Tibial nerve (tissue), 4 donors: ENCODE measurements around the gene FBXW8.

Experiments used
- EP300 ChIP-seq, 2 donors: sonication (generic); formaldehyde crosslinking; IDR thresholded peaks; one replicate each; pipeline ENCODE4 v1.6.1; 2017; ENCODE audit warnings: antibody characterized with exemption in 2 of 2, mild to moderate bottlenecking in 1 of 2
- POLR2A ChIP-seq, 2 donors: fragments of 450-650 bp; IDR thresholded peaks; one replicate each; pipeline ENCODE4 v1.6.1; 2017; ENCODE audit warnings: antibody characterized with exemption in 2 of 2, mild to moderate bottlenecking in 2 of 2, moderate library complexity in 2 of 2
- TF ChIP-seq, protein P1 (sequence below), 5 experiments: fragments of 200-600 bp in 3 of 5; fragments of 450-650 bp in 2 of 5; sonication (generic) in 3 of 5; IDR thresholded peaks; one replicate each; pipeline ENCODE4 v1.5.1; 2016 to 2019; ENCODE audit warnings: antibody characterized with exemption in 5 of 5, mild to moderate bottlenecking in 3 of 5, moderate library complexity in 2 of 5

- TF ChIP-seq, protein P1, sequence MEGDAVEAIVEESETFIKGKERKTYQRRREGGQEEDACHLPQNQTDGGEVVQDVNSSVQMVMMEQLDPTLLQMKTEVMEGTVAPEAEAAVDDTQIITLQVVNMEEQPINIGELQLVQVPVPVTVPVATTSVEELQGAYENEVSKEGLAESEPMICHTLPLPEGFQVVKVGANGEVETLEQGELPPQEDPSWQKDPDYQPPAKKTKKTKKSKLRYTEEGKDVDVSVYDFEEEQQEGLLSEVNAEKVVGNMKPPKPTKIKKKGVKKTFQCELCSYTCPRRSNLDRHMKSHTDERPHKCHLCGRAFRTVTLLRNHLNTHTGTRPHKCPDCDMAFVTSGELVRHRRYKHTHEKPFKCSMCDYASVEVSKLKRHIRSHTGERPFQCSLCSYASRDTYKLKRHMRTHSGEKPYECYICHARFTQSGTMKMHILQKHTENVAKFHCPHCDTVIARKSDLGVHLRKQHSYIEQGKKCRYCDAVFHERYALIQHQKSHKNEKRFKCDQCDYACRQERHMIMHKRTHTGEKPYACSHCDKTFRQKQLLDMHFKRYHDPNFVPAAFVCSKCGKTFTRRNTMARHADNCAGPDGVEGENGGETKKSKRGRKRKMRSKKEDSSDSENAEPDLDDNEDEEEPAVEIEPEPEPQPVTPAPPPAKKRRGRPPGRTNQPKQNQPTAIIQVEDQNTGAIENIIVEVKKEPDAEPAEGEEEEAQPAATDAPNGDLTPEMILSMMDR (IDR thresholded peaks at IDR 0.05) = no peak
- TF ChIP-seq POLR2A (IDR thresholded peaks at IDR 0.05) (no peak), EP300 (IDR thresholded peaks at IDR 0.05) (no peak)
Observed at GRCh38 chr12:116881325-116881876, 29.3 kb upstream of the FBXW8 start, which contains the start of gene HRK.
